ELF-1 (cell line): ENCODE measurements around the gene PDZK1.
"Not testable (repeated sequence)": the region's sequence is repeated elsewhere in the genome, so short reads cannot be mapped to it uniquely, and the experiment has no call there.

Experiments used
- DNase-seq: peaks from one replicate; pipeline ENCODE4 v3.0.0-alpha.2; 2016; ENCODE audit warnings: low read depth, low spot score

PDZK1 gene

GRCh38 chr1:145656245-145656943 lies 50.8 kb downstream of the PDZK1 start:
- DNase-seq = not testable (repeated sequence)

- not testable (repeated sequence) for DNase-seq
Observed at GRCh38 chr1:145643990-145644389, 63.2 kb downstream of the PDZK1 start.

GRCh38 chr1:145641886-145642285 lies 65.3 kb downstream of the PDZK1 start:
- DNase-seq = not testable (repeated sequence)

GRCh38 chr1:145636237-145636636 lies 70.9 kb downstream of the PDZK1 start:
- not testable (repeated sequence) for DNase-seq

- DNase-seq = not testable (repeated sequence)
Observed at GRCh38 chr1:145622177-145622576, 85.0 kb downstream of the PDZK1 start.
